Esophagus squamous epithelium (tissue), 4 donors: ENCODE measurements around the gene UBE2O.

Experiments
- CTCF ChIP-seq, 6 experiments: fragments of 450-650 bp in 4 of 6; fragments of 200-600 bp in 2 of 6; sonication (generic) in 2 of 6; IDR thresholded peaks; one replicate each; pipeline ENCODE4 v1.5.1; 2016 to 2019; ENCODE audit warnings: antibody characterized with exemption in 6 of 6, mild to moderate bottlenecking in 4 of 6, moderate library complexity in 4 of 6
- POLR2A ChIP-seq, 4 donors: fragments of 450-650 bp; IDR thresholded peaks; one replicate each; pipeline ENCODE4 v1.6.1; 2017; ENCODE audit warnings: antibody characterized with exemption in 4 of 4, mild to moderate bottlenecking in 4 of 4, moderate library complexity in 3 of 4

DNA sequence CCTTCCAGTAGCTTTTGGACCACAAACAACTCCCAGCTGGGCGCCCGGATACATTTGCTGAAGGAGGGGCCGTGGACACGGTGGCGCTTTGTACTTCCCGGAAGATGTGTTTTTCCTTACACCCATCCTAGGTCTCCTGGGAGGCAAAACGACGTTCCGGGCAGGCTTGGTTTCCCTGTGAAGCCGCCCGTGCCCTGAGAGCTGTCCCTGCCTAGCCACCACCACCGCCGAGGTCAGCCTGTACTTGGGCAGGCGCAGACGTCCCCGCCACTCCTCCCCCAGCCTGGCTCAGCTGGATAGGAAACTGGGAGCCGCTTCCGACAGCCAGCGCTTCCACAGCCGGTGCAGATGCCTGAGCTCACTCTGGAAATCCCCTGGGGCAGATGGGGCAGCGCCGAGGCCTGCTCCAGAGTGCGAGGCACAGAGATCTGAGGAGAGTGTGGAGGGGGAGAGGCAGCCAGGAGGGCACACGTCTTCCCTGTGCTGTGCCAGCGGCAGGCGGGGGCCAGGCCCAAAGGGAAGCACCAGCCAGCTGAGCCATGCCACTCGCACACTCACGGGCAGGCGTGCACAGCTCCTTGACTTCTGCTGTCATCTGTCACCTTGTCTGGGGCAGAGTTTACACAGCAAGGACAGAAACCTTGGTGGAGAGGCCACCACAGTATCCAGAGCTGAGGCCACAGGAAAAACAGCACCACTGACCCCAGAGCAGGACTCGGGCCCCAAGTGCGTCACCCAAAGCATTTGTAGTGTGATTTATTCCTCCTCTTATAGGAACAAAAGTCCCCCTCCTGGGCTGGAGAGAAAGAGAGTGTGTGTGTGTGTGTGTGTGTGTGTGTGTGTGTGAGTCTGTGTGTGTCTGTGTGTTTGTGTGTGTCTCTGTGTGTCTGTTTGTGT, 45.3 kb upstream of the UBE2O start:
- no peak for TF ChIP-seq CTCF (IDR thresholded peaks at IDR 0.05)
- TF ChIP-seq POLR2A (IDR thresholded peaks at IDR 0.05), result peak in 1 of 4 donors; percentile 42
